SK-N-MC (cell line): ENCODE results near the gene ARAP3.

Experiments used
- EZH2 ChIP-seq: fragments of 200-600 bp; sonication (generic); IDR thresholded peaks from one replicate; pipeline ENCODE4 v1.6.1; 2017; ENCODE audit warnings: antibody characterized with exemption
- FOXP2 ChIP-seq: optimal IDR thresholded peaks from 2 replicates; pipeline ENCODE3; 2011; ENCODE audit warnings: mild to moderate bottlenecking, moderate library complexity; ENCODE audit not compliant: insufficient read depth; ENCODE audit errors: extremely low read length, control extremely low read depth
- POLR2AphosphoS5 ChIP-seq: IDR thresholded peaks from 2 replicates; pipeline ENCODE4 v1.6.1; 2012; ENCODE audit warnings: mild to moderate bottlenecking, low read depth, low read length, borderline replicate concordance

DNA sequence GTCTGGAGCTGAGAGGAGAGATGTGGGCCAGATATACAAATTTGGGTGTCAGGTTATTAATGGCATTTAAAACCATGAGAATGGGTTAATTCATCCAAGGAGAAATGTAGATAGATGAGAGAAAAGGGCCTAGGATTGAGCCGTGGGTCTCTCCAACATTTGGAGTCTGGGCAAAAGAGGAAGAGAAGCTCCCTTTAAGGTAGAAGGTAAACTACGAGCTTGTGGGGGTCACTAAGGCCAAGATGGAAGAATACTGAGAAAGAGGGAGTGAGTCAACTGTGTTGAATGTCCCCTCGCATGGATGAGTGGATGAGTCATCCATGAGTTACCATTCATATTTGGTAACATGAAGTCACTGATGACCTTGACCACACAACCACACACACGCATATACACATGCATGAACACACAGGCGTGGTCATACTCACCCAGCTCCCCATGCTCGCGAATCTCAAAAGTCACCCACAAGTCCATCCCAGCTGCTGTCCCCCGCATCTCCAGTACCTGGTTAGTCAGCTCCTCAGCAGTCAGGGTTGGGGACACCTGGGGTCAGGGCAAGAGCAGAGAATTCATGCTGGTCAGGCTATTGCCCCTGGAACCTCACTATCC, 24.0 kb downstream of the ARAP3 start:
- TF ChIP-seq POLR2AphosphoS5 (no peak), EZH2 (no peak), FOXP2 (no peak)
